Measurements from ENCODE around the gene MLLT10.

GRCh38 chr10:21599582-21599981 lies 65.5 kb downstream of the MLLT10 start:
- TF ChIP-seq, protein P1, sequence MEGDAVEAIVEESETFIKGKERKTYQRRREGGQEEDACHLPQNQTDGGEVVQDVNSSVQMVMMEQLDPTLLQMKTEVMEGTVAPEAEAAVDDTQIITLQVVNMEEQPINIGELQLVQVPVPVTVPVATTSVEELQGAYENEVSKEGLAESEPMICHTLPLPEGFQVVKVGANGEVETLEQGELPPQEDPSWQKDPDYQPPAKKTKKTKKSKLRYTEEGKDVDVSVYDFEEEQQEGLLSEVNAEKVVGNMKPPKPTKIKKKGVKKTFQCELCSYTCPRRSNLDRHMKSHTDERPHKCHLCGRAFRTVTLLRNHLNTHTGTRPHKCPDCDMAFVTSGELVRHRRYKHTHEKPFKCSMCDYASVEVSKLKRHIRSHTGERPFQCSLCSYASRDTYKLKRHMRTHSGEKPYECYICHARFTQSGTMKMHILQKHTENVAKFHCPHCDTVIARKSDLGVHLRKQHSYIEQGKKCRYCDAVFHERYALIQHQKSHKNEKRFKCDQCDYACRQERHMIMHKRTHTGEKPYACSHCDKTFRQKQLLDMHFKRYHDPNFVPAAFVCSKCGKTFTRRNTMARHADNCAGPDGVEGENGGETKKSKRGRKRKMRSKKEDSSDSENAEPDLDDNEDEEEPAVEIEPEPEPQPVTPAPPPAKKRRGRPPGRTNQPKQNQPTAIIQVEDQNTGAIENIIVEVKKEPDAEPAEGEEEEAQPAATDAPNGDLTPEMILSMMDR (IDR thresholded peaks at IDR 0.05): no peak
- TF ChIP-seq POLR2AphosphoS5 (IDR thresholded peaks at IDR 0.05): no peak
- TF ChIP-seq EP300 (IDR thresholded peaks at IDR 0.05): no peak
